NK-92 (cell line): ENCODE results near the gene HCN2.

ENCODE experiments used
- DNase-seq: peaks from one replicate; lab custom pipeline; 2025; ENCODE audit not compliant: unreplicated experiment; lab: John Stamatoyannopoulos, UW

Gene HCN2

GRCh38 chr19:633786-634639 is 44.3 kb downstream of the HCN2 start:
- DNase-seq: no peak

- no peak for DNase-seq
Observed at GRCh38 chr19:634975-635652, 45.4 kb downstream of the HCN2 start.

- no peak for DNase-seq
Observed at GRCh38 chr19:638906-639252, 49.2 kb downstream of the HCN2 start.

GRCh38 chr19:639253-640160 is 49.8 kb downstream of the HCN2 start, which contains the start of gene FGF22:
Gene FGF22, plus strand, starts transcription at chr19:639879. Its CDS starts 47 bp downstream, at chr19:639926.
- peak; percentile 67 for DNase-seq

DNA sequence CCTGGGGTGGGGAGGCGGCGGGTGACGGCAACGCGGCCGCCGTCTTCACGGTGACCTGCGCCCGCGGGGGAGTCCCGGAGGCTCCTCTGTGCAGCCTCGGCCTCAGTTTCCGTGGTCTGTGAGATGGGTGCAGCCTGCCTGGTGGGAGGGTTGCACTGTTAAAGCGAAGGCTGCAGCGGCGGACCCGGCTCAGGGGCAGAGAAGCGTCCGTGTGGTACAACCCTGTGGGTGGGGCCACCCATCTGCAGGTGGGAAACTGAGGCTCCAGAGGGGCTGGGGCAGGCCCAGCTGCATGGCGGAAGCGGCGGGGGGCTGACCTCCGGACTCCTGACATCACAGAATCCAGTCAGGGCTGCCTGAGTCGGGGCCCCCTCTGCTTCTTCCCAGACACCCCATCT is 50.5 kb downstream of the HCN2 start:
- DNase-seq: no peak

DNA sequence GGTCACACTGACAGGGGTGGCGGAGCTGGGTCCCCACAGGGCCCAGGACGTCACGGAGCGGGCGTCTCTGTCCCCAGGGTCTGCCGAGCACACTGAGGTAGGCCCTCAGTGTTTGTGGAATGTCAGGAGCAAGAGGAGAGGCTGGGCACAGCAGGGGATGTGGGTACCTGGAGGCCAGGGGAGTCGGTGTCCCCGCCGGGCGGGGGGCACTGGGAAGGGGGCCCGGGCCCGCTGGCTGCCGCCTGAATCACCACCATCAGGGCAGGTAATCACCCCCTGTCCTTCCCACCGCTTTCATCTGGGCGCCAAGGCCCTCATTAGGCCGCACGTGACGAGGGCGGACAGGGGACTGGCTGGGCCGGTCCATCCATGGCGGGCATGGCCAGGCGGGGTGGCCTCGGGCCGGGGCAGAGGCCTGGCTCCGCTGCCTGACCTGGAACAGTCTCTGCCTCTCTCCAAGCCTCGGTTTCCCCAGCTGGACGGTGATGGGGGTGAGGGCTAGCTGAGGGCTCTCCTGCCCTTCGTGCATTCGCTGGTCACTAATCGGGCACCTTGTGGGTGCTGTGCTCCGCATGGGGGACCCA is 51.0 kb downstream of the HCN2 start:
- no peak for DNase-seq

GRCh38 chr19:641702-642101 is 52.0 kb downstream of the HCN2 start:
- no peak for DNase-seq

DNA sequence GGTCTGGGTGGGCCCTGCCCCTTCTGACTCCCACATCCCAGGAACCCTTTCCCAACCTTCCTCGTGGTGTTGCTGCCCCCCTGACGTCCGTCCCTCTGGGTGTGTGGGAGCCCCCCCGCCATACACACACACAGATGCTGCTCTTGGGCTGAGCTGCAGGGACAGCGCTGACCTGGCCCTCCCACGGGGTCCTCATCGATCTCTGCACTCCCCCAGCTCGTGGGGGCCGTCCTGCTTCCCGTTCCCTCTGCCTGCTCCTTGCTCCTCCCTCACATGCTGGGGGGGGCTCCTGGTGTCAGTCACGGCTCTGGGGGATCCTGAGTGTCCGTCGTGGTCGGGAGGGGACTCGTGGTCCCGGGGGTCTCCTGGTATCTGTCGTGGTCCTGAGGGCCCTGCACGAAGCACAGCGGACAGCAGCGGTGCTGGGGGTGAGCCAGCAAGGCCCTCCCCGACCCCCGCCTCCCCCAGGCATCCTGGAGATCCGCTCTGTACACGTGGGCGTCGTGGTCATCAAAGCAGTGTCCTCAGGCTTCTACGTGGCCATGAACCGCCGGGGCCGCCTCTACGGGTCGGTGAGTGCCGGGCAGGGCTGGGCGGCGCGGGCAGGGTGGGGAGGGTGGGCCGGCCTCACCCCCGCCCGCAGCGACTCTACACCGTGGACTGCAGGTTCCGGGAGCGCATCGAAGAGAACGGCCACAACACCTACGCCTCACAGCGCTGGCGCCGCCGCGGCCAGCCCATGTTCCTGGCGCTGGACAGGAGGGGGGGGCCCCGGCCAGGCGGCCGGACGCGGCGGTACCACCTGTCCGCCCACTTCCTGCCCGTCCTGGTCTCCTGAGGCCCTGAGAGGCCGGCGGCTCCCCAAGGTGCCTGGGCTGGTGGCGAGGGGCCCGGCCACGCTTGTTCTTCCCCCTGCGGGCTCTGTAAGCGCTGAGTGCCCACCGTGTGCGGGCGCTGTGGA is 53.4 kb downstream of the HCN2 start:
- no peak for DNase-seq

DNA sequence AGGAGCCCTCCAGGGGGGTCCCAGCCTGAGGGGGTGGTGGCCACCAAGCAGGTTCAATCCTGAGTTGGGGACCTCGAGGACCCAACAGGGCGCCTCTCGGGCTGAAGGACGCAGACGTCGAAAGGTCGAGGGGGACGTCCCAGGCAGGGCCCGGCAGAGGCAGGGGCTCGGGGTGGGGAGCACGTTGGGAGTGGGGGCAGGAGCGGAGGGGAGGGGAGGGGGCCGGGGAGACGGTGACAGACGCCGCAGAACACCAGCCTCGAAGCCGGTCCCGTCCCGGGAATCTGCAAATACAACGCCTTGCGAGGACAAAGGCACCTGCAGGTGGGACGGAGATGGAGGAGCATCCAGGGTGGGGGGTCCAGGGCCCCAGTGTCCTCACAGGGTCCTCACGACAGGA is 54.1 kb downstream of the HCN2 start:
- no peak for DNase-seq

DNA sequence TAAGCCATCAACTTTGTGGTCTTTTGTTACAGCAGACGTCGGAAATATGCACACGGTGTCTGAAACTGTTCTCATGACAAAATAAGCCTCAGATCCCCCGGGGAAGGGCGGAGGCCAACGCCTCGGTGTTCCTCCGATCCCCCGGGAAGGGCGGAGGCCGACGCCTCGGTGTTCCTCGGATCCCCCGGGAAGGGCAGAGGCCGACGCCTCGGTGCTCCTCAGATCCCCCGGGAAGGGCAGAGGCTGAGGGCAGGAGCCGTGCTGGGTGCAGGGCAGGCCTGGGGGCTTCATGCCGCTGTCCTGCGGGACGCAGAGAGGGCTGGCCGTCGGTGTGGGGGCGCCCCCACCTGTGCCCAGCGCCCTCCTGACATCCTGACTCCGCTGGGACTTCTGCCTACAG is 54.7 kb downstream of the HCN2 start:
- DNase-seq: no peak

GRCh38 chr19:644789-645188 is 55.1 kb downstream of the HCN2 start:
- no peak for DNase-seq

DNA sequence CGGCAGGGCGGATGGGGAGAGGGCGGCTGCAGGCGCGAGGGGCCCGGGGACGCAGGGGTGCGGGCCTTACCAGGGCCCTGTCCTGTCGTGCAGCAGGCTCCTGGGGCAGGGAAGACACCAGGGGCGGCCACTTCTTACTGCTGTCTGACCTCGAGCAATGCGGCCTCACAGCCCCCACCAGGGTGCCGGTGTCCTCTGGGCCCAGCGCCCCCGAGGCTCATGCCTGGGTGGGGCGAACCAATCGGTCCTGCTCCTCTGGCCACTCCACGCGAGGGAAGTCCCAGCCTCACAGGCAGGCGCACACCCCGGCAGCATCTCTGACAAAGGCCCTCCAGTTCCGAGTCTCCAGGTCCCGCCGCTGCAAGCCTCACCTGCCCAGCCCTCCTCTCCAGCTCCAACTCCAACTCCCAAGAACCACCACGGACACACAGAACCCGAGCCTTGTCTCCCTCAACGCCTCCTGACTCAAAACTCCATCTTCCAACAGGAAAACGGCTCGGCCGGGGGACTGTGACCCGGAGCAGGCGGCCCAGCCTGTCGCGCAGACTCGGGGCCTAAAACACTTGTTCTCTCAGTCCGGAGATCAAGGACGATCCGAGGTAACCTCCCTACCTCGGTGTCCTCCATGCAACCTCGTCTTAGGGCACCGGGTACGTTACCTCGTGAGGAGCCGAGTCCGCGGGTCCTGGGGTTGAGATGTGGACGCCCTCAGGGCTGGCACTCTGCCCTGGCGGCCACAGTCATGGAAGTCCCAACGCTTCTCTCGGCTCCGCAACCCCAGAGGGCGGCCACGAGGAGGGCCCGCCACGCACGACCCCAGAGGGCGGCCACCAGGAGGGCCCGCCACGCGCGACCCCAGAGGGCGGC is 56.5 kb downstream of the HCN2 start:
- no peak for DNase-seq

DNA sequence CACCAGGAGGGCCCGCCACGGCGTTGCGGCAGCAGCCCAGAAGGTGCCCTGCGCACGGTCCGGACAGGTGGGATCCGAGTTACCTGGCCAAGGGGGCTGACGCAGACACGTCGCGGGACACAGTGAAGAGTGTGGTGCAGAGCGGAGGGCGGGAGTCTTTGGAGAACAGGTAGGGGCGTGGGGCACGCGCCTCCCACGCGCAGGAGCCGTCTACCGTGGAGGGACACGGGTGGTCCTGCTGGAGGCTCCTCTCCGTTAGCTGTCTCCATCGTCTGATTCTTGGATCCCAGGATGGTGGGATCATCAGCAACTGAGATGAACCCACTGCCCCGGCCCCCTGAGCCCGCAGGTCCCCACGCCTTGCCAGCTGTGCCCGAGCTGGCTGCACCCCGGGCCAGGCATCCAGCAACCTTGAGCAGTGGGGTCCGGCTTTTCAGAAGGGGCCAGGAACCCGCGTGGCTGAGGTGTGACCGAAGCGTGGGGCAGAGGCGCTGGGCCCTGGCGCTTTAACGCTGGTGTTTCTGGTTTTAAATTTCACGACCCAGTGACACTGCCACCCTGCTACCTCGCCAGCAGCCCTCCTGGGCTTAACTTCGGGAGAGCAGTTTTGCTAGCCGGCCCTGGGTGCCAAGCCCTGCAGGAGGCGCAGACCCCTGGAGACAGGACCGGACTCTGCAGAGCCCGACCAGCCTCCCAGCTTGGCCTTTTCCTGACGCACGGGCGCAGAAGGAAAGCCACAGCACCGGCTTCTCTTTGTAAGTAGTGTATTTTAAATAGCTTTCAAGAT is 57.3 kb downstream of the HCN2 start:
- DNase-seq: no peak

- no peak for DNase-seq
Observed at GRCh38 chr19:647566-648284, 58.0 kb downstream of the HCN2 start.

DNA sequence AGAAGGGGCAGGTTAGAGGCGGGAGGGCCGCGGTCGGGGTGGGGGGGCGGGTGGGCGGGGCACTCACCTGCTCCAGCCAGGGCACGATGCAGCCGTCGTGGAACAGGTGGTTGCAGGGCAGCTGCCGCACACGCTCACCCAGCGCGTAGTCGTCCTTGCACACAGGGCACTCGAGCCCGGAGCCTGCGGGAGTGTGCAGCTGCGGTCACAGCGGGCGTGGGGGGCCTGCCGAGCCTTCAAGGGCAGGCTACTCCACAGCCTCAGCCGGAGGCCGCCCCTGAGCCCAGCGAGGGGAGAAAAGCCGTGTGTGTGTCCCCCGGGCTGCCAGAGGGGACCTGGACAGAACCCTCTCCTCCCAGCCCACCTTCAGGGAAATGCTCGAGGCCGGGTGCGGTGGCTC is 58.6 kb downstream of the HCN2 start:
- no peak for DNase-seq

DNA sequence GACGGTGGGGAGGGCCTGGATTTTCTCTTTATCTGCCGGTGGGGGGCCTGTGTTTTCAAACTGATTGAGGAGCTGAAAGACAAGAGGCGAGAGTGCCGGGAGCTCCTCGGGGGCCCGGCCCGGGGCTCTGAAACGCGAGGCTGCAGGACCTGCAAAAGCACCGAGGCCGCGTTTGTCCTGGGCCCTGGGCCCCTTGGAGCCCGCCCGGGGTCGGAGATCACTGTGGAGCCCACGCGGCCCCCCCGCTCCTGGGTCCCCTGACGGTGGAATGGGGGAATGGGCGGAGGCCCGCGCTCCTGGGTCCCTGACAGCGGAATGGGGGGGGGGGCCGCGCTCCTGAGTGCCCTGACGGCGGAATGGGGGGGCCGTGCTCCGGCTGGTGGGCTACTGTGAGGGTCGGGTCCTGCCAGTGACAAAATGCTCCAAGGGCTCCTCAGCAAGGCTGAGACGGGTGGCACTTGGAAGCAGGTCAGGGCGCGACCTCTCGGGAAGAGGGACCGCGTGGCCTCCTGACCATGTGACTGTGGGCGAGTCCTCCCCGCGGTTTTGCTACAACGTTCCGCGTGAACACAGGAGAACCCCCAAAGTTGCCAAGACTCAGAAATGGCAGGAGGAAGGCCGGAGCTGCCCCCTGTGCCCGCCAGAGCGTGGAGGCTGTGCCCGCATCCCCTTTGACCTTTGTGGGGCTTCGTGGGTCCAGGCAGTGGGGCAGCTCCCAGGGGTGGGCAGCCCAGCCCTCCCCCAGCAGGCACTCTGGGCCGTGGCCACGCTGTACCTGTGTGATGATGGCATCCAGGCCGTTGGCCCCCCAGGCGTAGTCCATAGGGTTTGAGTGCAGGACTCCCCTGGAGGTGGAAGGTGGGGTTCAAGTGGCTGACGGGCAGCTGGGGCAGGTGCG is 59.5 kb downstream of the HCN2 start:
- no peak for DNase-seq

DNA sequence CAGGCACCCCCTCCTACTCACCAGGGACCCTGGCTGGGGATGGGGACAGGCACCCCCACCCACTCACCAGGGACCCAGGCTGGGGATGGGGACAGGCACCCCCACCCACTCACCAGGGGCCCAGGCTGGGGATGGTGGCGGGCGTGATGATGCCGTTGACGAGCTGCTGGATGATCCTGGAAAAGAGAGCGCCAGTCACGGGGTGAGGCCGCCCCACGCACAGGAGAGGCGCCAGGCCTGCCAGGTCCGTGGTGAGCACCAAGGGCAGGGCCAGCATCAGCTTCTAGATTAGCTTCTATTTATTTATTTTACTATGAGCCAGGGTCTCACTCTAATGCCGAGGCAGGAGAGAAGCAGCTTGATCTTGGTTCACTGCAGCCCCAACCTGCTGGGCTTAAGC is 60.4 kb downstream of the HCN2 start:
- DNase-seq: no peak
